GM10266 (cell line): ENCODE measurements around the gene C17orf100.

Experiments used
- DNase-seq: peaks from one replicate; pipeline ENCODE4 v3.0.0; 2012; ENCODE audit errors: extremely low spot score
- TF ChIP-seq, protein P1 (sequence below): IDR thresholded peaks from 2 replicates; pipeline ENCODE4 v1.5.1; 2012; ENCODE audit warnings: mild to moderate bottlenecking, low read depth; ENCODE audit not compliant: control insufficient read depth, insufficient read depth; ENCODE audit errors: missing control alignments

Gene C17orf100

DNA sequence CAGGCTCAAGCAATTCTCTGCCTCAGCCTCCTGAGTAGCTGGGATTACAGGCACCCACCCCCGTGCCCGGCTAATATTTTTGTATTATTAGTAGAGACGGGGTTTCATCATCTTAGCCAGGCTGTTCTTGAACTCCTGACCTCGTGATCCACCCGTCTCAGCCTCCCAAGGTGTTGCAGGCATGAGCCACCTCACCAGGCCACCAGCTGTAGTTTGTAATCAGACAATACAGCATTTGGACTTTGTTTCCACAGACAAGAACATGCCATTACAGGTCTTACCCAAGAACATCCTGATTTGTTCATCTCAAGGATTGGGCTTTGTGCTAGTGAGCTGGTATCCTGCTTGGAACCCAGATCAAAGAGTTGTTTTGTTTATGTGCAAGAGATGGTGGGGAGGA is 30.1 kb downstream of the C17orf100 start:
- DNase-seq: no peak
- TF ChIP-seq, protein P1, sequence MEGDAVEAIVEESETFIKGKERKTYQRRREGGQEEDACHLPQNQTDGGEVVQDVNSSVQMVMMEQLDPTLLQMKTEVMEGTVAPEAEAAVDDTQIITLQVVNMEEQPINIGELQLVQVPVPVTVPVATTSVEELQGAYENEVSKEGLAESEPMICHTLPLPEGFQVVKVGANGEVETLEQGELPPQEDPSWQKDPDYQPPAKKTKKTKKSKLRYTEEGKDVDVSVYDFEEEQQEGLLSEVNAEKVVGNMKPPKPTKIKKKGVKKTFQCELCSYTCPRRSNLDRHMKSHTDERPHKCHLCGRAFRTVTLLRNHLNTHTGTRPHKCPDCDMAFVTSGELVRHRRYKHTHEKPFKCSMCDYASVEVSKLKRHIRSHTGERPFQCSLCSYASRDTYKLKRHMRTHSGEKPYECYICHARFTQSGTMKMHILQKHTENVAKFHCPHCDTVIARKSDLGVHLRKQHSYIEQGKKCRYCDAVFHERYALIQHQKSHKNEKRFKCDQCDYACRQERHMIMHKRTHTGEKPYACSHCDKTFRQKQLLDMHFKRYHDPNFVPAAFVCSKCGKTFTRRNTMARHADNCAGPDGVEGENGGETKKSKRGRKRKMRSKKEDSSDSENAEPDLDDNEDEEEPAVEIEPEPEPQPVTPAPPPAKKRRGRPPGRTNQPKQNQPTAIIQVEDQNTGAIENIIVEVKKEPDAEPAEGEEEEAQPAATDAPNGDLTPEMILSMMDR: no peak

- TF ChIP-seq, protein P1: no peak
- no peak for DNase-seq
Measured at GRCh38 chr17:6682339-6682738, 30.8 kb downstream of the C17orf100 start.

GRCh38 chr17:6683081-6683684 is 31.6 kb downstream of the C17orf100 start:
- TF ChIP-seq, protein P1: no peak
- DNase-seq: no peak

DNA sequence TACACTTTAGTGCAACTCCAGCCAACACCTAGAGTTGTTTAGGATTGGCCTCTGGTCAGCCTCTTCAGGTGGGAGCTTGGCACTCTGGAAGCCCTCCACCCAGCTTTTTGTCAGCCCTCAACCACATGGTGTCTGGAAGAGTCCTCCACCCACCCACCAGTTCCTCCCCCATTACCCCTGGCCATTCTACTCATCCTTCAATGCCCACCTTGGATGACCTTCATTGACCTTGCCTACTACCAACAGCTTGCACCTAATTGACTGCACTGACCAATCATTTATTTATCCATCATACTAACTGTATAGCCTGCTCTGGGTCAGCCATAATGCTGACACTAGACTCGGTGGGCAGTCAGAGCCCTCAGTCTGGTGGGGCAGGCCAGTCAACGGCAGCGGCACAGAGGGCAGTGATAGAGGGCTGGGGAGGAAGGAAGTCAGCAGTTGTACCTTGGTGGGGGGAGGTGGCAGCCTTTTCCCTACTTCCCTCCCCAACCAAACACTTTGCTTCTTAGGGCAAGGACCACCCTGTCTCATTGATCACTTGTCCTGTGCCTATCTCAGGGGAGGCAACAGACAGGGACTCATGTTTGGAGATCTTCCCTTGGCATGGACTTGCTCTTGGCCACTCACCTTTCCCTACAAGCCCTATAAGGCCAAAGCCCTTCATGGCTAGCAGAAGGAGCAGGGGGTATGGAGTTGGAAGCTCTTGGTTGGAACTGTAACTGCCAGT is 32.3 kb downstream of the C17orf100 start:
- TF ChIP-seq, protein P1: no peak

GRCh38 chr17:6684460-6684783 is 32.9 kb downstream of the C17orf100 start:
- no peak for DNase-seq
- TF ChIP-seq, protein P1: no peak

More for the DNA sequence above, 32.3 kb downstream of the C17orf100 start:
- DNase-seq: no peak

GRCh38 chr17:6684881-6685767 is 33.6 kb downstream of the C17orf100 start:
- TF ChIP-seq, protein P1: no peak

More at GRCh38 chr17:6684881-6685767, 33.6 kb downstream of the C17orf100 start:
- DNase-seq: no peak
